GM06990 (cell line): Measurements from ENCODE around the gene MRPL23.

ENCODE experiments used
- DNase-seq: peaks from one replicate; pipeline ENCODE4 v3.0.0-alpha.2; 2011; ENCODE audit not compliant: insufficient read length; ENCODE audit errors: extremely low read depth
- H3K27me3 ChIP-seq: replicated peaks from 2 replicates; pipeline ENCODE4 v1.6.0; 2011; ENCODE audit warnings: low read length; ENCODE audit not compliant: control insufficient read depth, insufficient read depth
- H3K36me3 ChIP-seq: 2 replicates; pipeline ENCODE4 v1.5.1; 2011; ENCODE audit warnings: low read length; ENCODE audit not compliant: control insufficient read depth, insufficient read depth
- H3K4me3 ChIP-seq: replicated peaks from 2 replicates; pipeline ENCODE4 v1.5.1; 2011; ENCODE audit warnings: low read depth, mild to moderate bottlenecking, control low read depth, low read length
- CTCF ChIP-seq: IDR thresholded peaks from 2 replicates; pipeline ENCODE4 v1.5.1; 2011; ENCODE audit warnings: low read length, control low read depth, mild to moderate bottlenecking, inconsistent platforms; ENCODE audit not compliant: insufficient read depth, poor library complexity, severe bottlenecking

Gene MRPL23

GRCh38 chr11:1943977-1944376 is 3.2 kb upstream of the MRPL23 start:
- TF ChIP-seq CTCF = no peak
- H3K4me3 ChIP-seq = no peak overlapping the region
- no peaks in the 10 kb centered on the region for H3K27me3 ChIP-seq
- H3K36me3 ChIP-seq = no peaks in the 10 kb centered on the region
- DNase-seq = no peak

GRCh38 chr11:1947592-1948237 is 583 bp downstream of the MRPL23 start:
- Histone ChIP-seq H3K4me3 (no peak overlapping the region), H3K27me3 (no peaks in the 10 kb centered on the region), H3K36me3 (no peaks in the 10 kb centered on the region)
- no peak for TF ChIP-seq CTCF
- no peak for DNase-seq

GRCh38 chr11:1948389-1948788 is 1.3 kb downstream of the MRPL23 start:
- DNase-seq = no peak
- Histone ChIP-seq H3K4me3 (no peak overlapping the region), H3K27me3 (no peaks in the 10 kb centered on the region), H3K36me3 (no peaks in the 10 kb centered on the region)
- no peak for TF ChIP-seq CTCF

- no peak for DNase-seq
- TF ChIP-seq CTCF = no peak
- H3K36me3 ChIP-seq = no peaks in the 10 kb centered on the region
- no peaks in the 10 kb centered on the region for H3K27me3 ChIP-seq
- H3K4me3 ChIP-seq = no peak overlapping the region
Measured at GRCh38 chr11:1949302-1949701, 2.2 kb downstream of the MRPL23 start.

- TF ChIP-seq CTCF = no peak
- Histone ChIP-seq H3K4me3 (no peak overlapping the region), H3K36me3 (no peaks in the 10 kb centered on the region), H3K27me3 (no peaks in the 10 kb centered on the region)
- no peak for DNase-seq
Measured at GRCh38 chr11:1949922-1950321, 2.8 kb downstream of the MRPL23 start.
